PC-3 (cell line): ENCODE results near the gene ZNF689.

ENCODE experiments used
- CTCF ChIP-seq: fragments of 300-600 bp; sonication (generic); conservative IDR thresholded peaks from 2 replicates; pipeline ENCODE4 v1.5.1; 2017; ENCODE audit warnings: antibody characterized with exemption, low read depth, mild to moderate bottlenecking, low read length
- EZH2 ChIP-seq: fragments of 300-600 bp; sonication (generic); IDR thresholded peaks from one replicate; pipeline ENCODE4 v1.6.1; 2017; ENCODE audit warnings: antibody characterized with exemption, mild to moderate bottlenecking, low read length; ENCODE audit not compliant: unreplicated experiment
- EZH2phosphoT487 ChIP-seq: fragments of 300-600 bp; sonication (generic); IDR thresholded peaks from 2 replicates; pipeline ENCODE4 v1.6.1; 2018; ENCODE audit warnings: mild to moderate bottlenecking, antibody characterized with exemption, low read length, borderline replicate concordance

GRCh38 chr16:30557957-30558788, 52.0 kb downstream of the ZNF689 start, which contains the start of gene ZNF764:
- TF ChIP-seq CTCF (no peak), EZH2 (no peak), EZH2phosphoT487 (no peak)
